Sigmoid colon (tissue), 4 donors: ENCODE results near the gene FECH.

Experiments
- CTCF ChIP-seq, 4 experiments: fragments of 450-650 bp in 3 of 4; fragments of 200-600 bp in 1 of 4; IDR thresholded peaks; one replicate each; pipeline ENCODE4 v1.5.1; 2016 to 2019; ENCODE audit warnings: antibody characterized with exemption in 4 of 4, mild to moderate bottlenecking in 3 of 4, moderate library complexity in 2 of 4
- EP300 ChIP-seq, 4 donors: sonication (generic); formaldehyde crosslinking; IDR thresholded peaks; one replicate each; pipeline ENCODE4 v1.6.1; 2017; ENCODE audit warnings: antibody characterized with exemption in 4 of 4
- POLR2A ChIP-seq, 2 donors: fragments of 450-650 bp; IDR thresholded peaks; one replicate each; pipeline ENCODE4 v1.6.1; 2016; ENCODE audit warnings: antibody characterized with exemption in 2 of 2, mild to moderate bottlenecking in 2 of 2, moderate library complexity in 2 of 2
- POLR2AphosphoS5 ChIP-seq, 4 donors: sonication (generic); formaldehyde crosslinking; IDR thresholded peaks; one replicate each; pipeline ENCODE4 v1.6.1; 2017; ENCODE audit warnings: antibody characterized with exemption in 4 of 4

- TF ChIP-seq CTCF (IDR thresholded peaks at IDR 0.05): no peak
- TF ChIP-seq POLR2A (IDR thresholded peaks at IDR 0.05): no peak
- TF ChIP-seq EP300 (IDR thresholded peaks at IDR 0.05): no peak
- no peak for TF ChIP-seq POLR2AphosphoS5 (IDR thresholded peaks at IDR 0.05)
These were observed 17.4 kb downstream of the FECH start for GRCh38 chr18:57569133-57569532.
